GOT3 (cell line): Measurements from ENCODE around the gene FXYD7.
"Not testable (repeated sequence)": the region's sequence is repeated elsewhere in the genome, so short reads cannot be mapped to it uniquely, and the experiment has no call there.

Source experiments
- DNase-seq: peaks from one replicate; lab custom pipeline; 2025; ENCODE audit warnings: mixed read lengths; lab: John Stamatoyannopoulos, UW

The FXYD7 gene

GRCh38 chr19:35165200-35166058, 22.4 kb downstream of the FXYD7 start:
- DNase-seq, result no peak

DNA sequence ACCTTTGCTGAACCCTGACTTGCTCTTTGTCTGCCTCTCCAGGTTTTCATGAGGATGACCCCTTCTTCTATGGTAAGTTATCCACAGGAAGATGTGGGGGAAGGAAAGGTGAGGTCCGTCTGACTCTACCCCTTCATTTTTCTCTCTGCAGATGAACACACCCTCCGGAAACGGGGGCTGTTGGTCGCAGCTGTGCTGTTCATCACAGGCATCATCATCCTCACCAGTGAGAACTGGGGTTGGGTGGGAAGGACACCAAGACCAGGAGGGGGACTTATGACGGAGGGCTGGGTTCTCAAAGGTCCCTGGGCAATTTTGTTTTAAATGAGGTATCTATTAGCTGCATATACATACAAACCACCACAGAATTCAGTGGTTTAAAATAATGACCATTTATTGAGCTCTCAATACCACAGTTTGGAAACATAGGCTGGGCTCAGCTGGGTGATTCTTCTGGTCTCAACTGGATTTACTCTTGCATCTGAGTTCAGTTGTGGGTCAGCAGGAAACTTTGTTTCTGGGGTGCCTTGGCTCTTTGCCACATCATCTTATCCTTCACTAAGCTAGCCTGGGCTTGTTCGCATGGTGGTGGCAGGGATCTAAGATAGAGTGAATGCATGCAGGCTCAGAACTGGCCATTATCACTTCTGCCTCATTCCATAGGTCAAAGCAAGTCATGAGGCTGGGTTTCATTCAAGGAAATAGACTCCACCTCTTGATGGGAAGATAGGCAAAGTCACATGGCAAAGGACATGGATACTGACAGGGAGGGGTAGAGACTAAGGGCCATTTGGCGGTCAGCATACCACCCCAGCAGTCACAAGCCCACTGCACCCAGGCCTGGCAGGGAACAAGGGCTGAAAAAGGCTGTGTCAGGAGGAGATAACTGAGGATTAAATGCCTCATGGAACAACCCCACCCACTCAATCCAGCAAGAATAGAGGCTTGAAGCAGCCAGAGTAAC, 23.3 kb downstream of the FXYD7 start:
- DNase-seq, result no peak

GRCh38 chr19:35167251-35168119, 24.4 kb downstream of the FXYD7 start:
- no peak for DNase-seq

DNA sequence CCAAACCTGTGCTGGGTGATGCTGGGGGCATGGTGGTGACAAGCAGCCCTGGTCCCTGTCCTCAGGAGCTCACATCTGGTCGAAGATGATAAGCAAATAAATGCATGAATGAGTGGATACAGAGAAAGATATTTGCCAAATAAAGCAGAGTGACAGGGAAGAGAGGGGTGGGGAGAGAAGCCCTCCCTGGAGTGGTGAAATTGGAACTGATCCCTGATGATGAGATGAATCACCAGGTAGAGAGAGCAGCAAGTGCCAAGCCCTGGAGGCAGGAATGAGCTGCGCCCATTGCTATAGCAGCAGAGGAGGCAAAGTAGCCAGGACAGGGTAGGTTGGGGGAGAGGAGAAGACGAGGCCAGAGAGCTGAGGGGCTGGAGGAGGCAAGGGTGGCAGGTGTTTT, 25.1 kb downstream of the FXYD7 start:
- DNase-seq, result no peak

DNA sequence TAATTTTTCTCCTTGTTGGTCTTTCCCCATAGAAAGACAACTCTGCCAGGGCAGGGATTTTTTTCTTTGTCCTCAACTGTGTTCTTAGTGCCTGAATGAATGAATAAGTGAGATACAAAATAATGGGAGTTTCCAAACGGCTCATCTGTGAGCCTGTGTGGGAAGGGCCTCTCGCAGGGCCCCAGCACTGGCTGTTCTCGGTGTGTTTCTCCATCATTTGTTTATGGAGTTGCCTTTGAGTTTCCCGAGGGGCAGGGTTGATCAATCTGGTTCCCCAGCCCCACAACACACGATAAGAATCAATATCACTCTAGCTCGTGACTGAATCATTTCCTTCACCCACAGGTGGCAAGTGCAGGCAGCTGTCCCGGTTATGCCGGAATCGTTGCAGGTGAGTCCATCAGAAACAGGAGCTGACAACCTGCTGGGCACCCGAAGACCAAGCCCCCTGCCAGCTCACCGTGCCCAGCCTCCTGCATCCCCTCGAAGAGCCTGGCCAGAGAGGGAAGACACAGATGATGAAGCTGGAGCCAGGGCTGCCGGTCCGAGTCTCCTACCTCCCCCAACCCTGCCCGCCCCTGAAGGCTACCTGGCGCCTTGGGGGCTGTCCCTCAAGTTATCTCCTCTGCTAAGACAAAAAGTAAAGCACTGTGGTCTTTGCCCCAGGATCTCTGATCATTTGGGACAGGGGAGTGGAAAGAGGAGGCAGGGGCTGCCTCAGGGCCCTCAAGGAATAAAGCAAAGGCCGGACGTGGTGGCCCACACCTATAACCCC, 26.4 kb downstream of the FXYD7 start:
- DNase-seq, result no peak

- DNase-seq, result no peak
These were observed 27.5 kb downstream of the FXYD7 start for GRCh38 chr19:35170359-35171061.

GRCh38 chr19:35171730-35172129, 28.7 kb downstream of the FXYD7 start:
- no peak for DNase-seq

GRCh38 chr19:35174226-35174625, 31.2 kb downstream of the FXYD7 start:
- no peak for DNase-seq

GRCh38 chr19:35176181-35176570, 33.1 kb downstream of the FXYD7 start:
- no peak for DNase-seq

- no peak for DNase-seq
These were observed 34.6 kb downstream of the FXYD7 start for GRCh38 chr19:35177377-35178274.

GRCh38 chr19:35178701-35179100, 35.6 kb downstream of the FXYD7 start:
- no peak for DNase-seq

GRCh38 chr19:35179830-35180229, 36.8 kb downstream of the FXYD7 start:
- no peak for DNase-seq

DNA sequence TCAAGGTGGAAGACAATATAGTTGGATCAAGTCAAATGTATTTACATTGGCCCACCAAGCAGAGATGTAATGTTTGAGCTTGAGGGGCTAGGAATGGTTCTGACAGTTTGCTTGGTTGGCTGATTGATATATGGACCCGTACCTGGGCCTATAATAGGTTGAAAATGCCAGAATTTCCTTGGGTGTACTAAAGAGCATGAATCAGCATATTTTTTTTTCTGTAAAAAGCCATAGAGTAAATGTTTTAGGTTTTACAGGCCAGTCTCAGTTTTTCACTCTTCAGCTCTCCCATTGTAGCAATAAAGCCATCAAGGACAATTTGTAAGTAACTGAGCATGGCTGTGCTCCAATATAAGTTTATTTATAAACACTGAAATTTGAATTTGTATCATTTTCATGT, 38.3 kb downstream of the FXYD7 start:
- DNase-seq, result no peak

- no peak for DNase-seq
These were observed 41.2 kb downstream of the FXYD7 start for GRCh38 chr19:35184267-35184666.

GRCh38 chr19:35184884-35185283, 41.8 kb downstream of the FXYD7 start:
- DNase-seq, result no peak

DNA sequence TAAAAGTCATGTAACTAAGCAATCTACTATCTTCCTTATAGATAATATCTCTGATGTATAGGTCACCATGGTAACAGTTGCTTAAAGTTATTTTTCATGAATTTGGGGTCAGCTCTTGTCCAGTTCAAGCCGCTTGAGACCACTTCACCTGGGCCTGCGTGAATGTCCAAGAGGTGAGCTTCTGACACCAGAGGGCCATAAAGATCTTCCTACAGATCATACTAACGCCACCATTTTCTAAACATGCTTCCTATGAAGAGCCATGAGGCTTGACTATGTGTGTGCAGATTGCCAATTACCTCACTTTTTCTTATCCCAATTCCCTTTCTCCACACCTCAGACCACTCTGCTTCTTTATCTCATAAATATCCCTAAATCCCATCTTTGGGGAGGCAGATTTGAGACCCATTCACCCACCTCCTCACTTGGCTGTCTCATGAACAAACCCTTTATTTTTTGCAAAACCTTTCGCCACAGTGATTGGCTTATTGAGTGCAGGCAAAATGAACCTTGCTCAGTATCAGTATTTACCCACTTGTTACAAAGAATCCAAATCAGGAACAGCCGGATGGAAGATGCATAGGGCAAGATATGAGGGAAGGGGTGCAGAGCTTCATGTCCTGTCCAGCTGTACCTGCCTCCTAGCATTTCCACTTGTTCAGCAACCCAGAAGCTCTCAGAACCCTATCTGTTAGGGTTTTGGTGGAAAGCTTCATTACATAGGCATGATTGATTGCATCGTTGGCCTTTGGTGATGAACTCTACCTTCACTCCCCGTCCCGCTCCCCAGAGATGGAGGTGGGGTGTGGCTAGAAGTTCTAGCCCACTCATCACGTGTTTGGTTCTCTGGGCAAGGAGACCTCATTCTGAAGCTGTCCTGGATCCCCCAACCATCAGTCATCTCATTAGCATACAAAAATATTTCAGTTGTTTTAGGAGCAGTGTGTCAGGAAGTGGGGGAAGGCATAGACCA, 51.2 kb downstream of the FXYD7 start:
- no peak for DNase-seq

GRCh38 chr19:35195830-35196229, 52.8 kb downstream of the FXYD7 start:
- DNase-seq, result no peak

DNA sequence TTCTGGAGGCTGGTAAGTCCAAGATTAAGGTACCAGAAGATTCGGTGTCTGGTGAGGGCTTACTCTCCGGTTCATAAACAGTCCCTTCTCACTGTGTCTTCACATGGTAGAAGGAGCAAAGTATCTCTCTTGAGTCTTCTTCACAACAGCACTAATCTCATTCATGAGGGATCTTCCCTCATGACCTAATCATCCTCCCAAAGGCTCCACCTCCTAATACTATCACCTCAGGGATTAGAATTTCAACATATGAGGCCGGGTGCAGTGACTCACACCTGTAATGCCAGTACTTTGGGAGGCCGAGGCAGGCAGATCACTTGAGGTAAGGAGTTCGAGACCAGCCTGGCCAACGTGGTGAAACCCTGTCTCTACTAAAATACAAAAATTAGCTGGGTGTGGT, 53.8 kb downstream of the FXYD7 start:
- DNase-seq, result not testable (repeated sequence)
